Inflammatory macrophage treated with lipopolysaccharide for 1 hour (primary cell): Measurements from ENCODE around the gene PAK3.

ENCODE experiments used
- DNase-seq, 2 donors: peaks; one replicate each; pipeline ENCODE4 v3.0.0-alpha.2; 2020 to 2022

Gene PAK3

DNA sequence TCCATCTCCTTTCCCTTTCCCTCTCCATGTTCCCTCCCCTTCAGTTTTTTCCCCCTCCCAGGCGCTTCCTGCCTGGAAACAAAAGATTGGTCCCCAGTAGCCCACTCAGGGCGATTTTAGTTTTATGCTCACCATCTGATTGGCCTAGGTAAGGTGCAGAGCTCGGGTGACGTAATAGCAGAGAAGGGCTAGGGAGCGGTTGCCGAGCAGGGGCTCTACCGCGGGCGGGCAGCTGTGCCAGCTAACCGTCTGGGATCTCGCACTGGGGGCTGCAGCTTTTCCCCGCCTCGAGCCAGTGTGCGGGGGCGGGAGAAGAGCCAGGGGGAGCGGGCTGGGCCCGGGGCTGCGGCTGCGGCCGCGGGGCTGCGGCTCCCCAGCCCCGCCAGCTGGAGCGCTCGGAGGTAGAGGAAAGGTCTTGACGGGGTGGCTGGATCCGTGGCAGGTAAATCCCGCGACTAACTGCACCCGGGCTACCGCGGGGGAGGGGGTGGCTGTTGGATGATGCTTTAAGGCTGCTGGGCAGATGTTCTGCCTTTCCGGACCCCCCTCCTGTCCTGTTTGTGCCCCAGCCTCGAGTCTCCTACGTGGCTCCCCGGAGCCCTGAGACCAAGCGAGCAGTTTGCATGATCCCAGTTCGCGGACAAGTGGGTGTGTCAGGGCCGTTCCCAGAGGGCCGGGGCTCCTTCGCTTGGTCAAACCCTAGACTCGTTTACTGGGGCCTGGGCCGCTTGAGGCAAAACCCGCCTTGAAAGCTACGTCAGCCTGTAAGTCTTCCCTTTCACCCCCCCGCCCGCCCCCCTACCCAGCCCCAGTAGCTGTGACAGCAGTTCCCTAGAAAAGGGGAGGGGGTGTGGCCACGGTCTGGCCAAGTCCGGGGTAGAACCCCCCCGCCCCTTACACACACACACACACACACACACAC, at the start of gene PAK3:
Gene PAK3, plus strand, starts transcription at position 218 of the 922 bp plus-strand sequence. CDS start 26,913 bp downstream, outside the sequence.
- no peak for DNase-seq

GRCh38 chrX:111047575-111047974, 48.4 kb upstream of the PAK3 start:
- DNase-seq, result peak; percentile 6 to 24

DNA sequence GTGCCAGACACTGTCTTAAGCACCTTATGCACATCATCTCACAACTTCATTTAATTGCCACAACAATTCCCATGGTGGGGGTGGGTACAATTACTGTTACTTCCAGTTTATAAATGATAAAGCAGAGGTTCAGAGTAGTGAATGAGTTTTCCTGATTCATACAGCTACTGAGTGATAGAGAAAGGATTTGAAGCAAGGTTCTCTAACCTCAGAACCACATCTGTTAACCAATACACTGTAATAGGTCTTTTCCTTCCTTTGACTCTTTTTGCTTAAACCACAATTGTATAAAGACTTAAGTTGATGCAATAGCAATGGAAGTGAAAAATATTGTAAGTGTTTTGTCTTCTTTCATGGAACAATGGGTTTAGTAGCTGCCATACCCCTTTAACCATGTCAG, 43.5 kb upstream of the PAK3 start:
- DNase-seq, result no peak

GRCh38 chrX:111071542-111072277, 24.3 kb upstream of the PAK3 start:
- no peak for DNase-seq

GRCh38 chrX:111083081-111083480, 12.9 kb upstream of the PAK3 start:
- no peak for DNase-seq

GRCh38 chrX:111086591-111087006, 9.4 kb upstream of the PAK3 start:
- no peak for DNase-seq

DNA sequence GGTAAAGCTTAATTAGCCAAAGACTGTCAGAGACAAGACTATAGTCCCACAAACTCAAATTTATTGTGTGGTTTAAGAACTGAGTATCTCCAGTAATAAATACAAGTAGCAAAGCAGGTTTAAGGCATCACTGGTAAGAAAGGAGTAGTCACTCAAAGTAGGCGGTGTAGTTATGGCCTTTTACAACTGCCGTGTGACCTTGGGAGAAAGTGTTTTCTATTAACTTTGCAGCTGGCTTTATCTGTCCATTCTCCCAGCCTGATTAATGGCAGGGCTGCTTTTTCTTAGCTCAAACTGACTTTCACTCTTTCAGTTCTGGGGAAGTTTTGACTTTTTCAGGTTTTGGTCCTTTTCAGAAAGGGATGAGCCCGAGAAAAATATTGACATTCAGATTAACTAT, 7.4 kb upstream of the PAK3 start:
- no peak for DNase-seq

GRCh38 chrX:111090458-111090857, 5.5 kb upstream of the PAK3 start:
- DNase-seq, result no peak

GRCh38 chrX:111098874-111099273, 2.9 kb downstream of the PAK3 start:
- peak in 1 of 2 donors; percentile 46 for DNase-seq

- DNase-seq, result peak in 1 of 2 donors; percentile 60
Measured at GRCh38 chrX:111100191-111100590, 4.2 kb downstream of the PAK3 start.

- no peak for DNase-seq
Measured at GRCh38 chrX:111101580-111101979, 5.6 kb downstream of the PAK3 start.

DNA sequence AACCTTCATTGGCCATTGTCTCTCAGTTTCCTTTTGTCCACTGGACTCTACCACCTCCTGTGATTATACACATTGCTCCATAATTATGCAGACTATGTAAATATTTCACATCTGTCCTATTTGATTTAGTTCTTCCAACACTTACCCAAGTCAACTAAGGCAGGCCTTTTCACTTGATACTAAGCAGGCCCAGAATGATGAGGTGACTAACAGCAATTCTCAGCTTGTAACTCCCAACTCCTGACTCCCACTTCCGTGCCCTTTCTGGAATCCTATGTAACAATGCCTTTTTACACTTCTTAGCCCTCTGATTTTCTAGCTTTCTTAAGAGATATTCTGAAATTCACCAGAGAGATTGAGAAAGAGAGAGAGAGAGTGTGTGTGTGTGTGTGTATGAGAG, 6.6 kb downstream of the PAK3 start:
- no peak for DNase-seq

DNA sequence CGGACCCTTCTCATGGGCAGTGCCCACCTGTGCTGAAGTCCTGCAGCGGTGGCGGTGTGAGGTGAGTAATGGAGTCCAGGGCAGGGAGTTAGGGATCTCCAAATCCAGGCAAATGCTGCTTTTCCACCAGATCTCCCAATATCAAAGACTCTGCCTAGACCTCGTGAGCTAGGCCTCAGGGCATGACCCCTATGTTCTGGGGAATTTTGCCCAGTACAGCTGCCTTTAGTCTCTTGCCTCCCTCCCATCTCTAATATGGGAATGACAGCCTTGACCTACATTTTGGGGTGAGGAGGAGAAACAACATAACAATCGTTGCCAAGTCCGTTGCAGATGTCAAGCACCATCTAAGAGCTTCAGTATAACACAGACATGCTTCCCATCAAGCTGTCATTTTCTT, 7.3 kb downstream of the PAK3 start:
- no peak for DNase-seq

- no peak for DNase-seq
Measured at GRCh38 chrX:111110098-111110775, 14.2 kb downstream of the PAK3 start.

GRCh38 chrX:111114806-111115205, 18.8 kb downstream of the PAK3 start:
- DNase-seq, result peak in 1 of 2 donors; percentile 9

- DNase-seq, result no peak
Measured at GRCh38 chrX:111116666-111117065, 20.7 kb downstream of the PAK3 start.

GRCh38 chrX:111119341-111119740, 23.4 kb downstream of the PAK3 start:
- DNase-seq, result no peak

DNA sequence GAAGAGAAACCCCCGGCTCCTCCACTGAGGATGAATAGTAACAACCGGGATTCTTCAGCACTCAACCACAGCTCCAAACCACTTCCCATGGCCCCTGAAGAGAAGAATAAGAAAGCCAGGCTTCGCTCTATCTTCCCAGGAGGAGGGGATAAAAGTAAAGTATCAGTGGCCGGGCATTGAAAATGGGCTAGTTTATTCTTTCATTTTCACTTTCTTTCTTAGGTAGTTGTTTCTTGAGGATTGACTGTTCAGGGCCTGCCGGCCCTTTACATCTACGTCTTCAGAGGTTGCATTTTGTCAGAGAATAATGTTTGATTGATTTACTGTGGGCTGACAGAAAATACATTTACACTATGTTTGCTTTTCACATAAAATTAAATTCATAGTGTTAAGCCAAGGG, 27.1 kb downstream of the PAK3 start:
- DNase-seq, result no peak

DNA sequence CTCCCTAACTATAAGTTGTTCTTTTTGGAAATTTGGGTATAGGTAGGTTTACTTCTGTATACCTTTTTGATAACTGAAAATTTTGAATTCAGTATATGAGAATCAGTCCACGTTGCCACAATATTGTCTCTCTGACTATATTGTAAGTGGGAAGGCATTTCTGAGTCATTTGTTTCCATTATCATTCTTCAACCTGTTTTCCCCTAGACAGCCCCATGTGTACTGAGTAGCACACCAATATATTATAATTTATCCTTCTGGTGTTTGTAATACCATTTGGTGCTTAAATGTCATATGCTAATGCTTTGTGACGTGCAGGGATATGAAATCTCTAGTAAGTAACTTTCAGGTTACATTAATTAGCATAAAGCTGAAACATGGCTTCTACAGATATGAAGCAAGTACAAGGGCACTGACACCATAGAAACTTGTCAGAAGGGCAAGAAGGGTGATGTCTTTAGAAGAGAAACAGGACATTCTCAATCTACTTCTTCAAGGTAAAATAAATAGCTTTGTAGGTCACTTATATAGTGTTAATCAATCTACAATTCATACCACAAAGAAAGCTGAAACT, 27.7 kb downstream of the PAK3 start:
- DNase-seq, result no peak

DNA sequence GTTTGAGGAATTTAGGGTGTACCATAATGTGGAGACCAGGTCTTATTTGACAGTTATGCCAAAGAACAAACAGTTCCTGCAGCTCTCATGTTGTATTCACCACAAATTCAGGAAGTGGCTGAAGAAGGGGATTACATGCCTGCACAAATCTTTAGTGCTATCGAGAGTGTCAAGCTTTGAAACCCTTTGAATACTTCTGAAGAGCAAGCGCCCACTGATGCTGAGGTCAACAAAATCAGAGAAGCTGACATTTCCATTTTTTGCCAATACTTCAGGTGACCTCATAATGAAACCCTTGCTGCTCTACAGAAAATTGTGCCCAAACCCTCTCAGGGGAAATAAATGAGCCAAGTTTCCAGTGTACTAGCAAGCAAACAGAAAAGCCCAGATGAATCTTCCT, 28.4 kb downstream of the PAK3 start:
- no peak for DNase-seq

- no peak for DNase-seq
Measured at GRCh38 chrX:111127038-111127437, 31.0 kb downstream of the PAK3 start.

DNA sequence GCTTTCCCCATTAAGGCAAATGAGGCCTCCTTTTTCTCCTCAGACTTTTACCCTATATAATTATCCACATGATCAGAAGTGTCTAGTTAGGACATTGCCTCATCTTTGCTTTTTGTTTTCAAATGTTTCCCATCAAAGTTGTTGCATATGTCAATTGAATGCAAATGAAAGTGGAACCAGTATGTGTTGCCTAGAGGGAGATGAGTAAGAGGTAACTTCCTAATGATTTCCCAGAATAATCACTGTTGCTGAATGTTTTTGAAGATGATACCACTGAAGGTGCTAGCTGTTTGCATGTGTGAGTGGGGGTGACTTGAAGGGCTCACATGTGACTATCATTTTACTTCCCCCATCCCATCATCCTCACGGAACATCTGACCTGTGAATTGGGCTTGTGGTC, 33.9 kb downstream of the PAK3 start:
- DNase-seq, result no peak

GRCh38 chrX:111131572-111131971, 35.6 kb downstream of the PAK3 start:
- no peak for DNase-seq
